B cell (primary cell): ENCODE measurements around the gene LRIT3.

Experiments used
- EZH2 ChIP-seq: IDR thresholded peaks from 2 replicates; pipeline ENCODE4 v1.6.1; 2012; ENCODE audit warnings: borderline replicate concordance, low read depth, mild to moderate bottlenecking, moderate library complexity, low read length; ENCODE audit not compliant: insufficient read depth, poor library complexity, severe bottlenecking
- TF ChIP-seq, protein P1 (sequence below): fragments of 200-600 bp; IDR thresholded peaks from one replicate; pipeline ENCODE4 v1.8.0; 2022; ENCODE audit warnings: antibody characterized with exemption, mild to moderate bottlenecking

DNA sequence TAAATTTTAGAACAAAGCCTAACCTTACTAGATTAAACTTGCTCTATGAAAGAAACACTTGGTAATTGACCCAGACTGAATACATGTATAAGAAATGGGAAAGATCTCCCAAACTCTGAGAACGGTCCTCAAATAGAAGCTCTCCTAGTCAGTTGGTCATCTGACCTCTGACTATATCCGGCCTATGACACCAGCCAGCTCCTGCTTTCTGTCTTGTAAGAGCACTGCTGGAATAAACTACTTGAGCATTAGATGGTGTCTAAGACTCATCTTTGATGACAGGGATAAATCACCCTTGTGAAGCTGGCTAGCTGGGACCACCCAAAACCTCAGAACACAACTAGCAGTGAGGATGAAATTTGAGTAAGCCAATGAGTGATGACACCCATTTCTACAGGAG lies 24.2 kb downstream of the LRIT3 start:
- TF ChIP-seq, protein P1, sequence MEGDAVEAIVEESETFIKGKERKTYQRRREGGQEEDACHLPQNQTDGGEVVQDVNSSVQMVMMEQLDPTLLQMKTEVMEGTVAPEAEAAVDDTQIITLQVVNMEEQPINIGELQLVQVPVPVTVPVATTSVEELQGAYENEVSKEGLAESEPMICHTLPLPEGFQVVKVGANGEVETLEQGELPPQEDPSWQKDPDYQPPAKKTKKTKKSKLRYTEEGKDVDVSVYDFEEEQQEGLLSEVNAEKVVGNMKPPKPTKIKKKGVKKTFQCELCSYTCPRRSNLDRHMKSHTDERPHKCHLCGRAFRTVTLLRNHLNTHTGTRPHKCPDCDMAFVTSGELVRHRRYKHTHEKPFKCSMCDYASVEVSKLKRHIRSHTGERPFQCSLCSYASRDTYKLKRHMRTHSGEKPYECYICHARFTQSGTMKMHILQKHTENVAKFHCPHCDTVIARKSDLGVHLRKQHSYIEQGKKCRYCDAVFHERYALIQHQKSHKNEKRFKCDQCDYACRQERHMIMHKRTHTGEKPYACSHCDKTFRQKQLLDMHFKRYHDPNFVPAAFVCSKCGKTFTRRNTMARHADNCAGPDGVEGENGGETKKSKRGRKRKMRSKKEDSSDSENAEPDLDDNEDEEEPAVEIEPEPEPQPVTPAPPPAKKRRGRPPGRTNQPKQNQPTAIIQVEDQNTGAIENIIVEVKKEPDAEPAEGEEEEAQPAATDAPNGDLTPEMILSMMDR: no peak
- TF ChIP-seq EZH2: no peak
